Nephron progenitor cell (in vitro differentiated cells): ENCODE measurements around the gene LRRC27.

Experiments used
- DNase-seq: peaks from one replicate; pipeline ENCODE4 v3.0.0; 2021
- H3K27ac Mint-ChIP-seq: 2 replicates; pipeline ENCODE4 v1.8.0; 2021; ENCODE audit warnings: mild to moderate bottlenecking, moderate library complexity, mixed read lengths
- H3K27me3 Mint-ChIP-seq: 2 replicates; pipeline ENCODE4 v1.8.0; 2021; ENCODE audit warnings: mild to moderate bottlenecking, low read depth, mixed read lengths; ENCODE audit not compliant: poor library complexity
- H3K36me3 Mint-ChIP-seq: 2 replicates; pipeline ENCODE4 v1.8.0; 2021; ENCODE audit warnings: low read depth, mixed read lengths
- H3K4me1 Mint-ChIP-seq: 2 replicates; pipeline ENCODE4 v1.8.0; 2021; ENCODE audit warnings: mixed read lengths
- H3K4me3 Mint-ChIP-seq: 2 replicates; pipeline ENCODE4 v1.8.0; 2021; ENCODE audit warnings: mild to moderate bottlenecking, moderate library complexity, mixed read lengths
- H3K9me3 Mint-ChIP-seq: 2 replicates; pipeline ENCODE4 v1.8.0; 2021; ENCODE audit warnings: mild to moderate bottlenecking, moderate library complexity, mixed read lengths
- TF ChIP-seq, protein P1 (sequence below): fragments of 200-600 bp; sonication (generic); IDR thresholded peaks from 2 replicates; pipeline ENCODE4 v1.5.0; 2021; ENCODE audit warnings: antibody characterized with exemption

Gene LRRC27

GRCh38 chr10:132320654-132321469 is 11.1 kb upstream of the LRRC27 start:
- H3K4me1 Mint-ChIP-seq, result peaks cover 7% of the 10 kb centered on the region
- no peak overlapping the region for H3K4me3 Mint-ChIP-seq
- no peak for DNase-seq
- TF ChIP-seq, protein P1, sequence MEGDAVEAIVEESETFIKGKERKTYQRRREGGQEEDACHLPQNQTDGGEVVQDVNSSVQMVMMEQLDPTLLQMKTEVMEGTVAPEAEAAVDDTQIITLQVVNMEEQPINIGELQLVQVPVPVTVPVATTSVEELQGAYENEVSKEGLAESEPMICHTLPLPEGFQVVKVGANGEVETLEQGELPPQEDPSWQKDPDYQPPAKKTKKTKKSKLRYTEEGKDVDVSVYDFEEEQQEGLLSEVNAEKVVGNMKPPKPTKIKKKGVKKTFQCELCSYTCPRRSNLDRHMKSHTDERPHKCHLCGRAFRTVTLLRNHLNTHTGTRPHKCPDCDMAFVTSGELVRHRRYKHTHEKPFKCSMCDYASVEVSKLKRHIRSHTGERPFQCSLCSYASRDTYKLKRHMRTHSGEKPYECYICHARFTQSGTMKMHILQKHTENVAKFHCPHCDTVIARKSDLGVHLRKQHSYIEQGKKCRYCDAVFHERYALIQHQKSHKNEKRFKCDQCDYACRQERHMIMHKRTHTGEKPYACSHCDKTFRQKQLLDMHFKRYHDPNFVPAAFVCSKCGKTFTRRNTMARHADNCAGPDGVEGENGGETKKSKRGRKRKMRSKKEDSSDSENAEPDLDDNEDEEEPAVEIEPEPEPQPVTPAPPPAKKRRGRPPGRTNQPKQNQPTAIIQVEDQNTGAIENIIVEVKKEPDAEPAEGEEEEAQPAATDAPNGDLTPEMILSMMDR, result no peak
- peaks cover 8% of the 10 kb centered on the region for H3K9me3 Mint-ChIP-seq
- H3K27me3 Mint-ChIP-seq, result peaks cover 10% of the 10 kb centered on the region
- H3K27ac Mint-ChIP-seq, result no peak overlapping the region
- H3K36me3 Mint-ChIP-seq, result peaks cover 29% of the 10 kb centered on the region

GRCh38 chr10:132321726-132322125 is 10.3 kb upstream of the LRRC27 start:
- no peak overlapping the region for H3K4me3 Mint-ChIP-seq
- DNase-seq, result no peak
- peaks cover 8% of the 10 kb centered on the region for H3K27me3 Mint-ChIP-seq
- TF ChIP-seq, protein P1, result no peak
- peak overlapping the region; percentile 75 for H3K27ac Mint-ChIP-seq
- peaks cover 16% of the 10 kb centered on the region for H3K9me3 Mint-ChIP-seq
- H3K4me1 Mint-ChIP-seq, result peaks cover 7% of the 10 kb centered on the region
- H3K36me3 Mint-ChIP-seq, result peaks cover 38% of the 10 kb centered on the region

GRCh38 chr10:132322586-132323048 is 9.4 kb upstream of the LRRC27 start:
- no peak for DNase-seq
- Mint-ChIP-seq H3K36me3 (peaks cover 47% of the 10 kb centered on the region), H3K27me3 (peaks cover 6% of the 10 kb centered on the region), H3K4me1 (peaks cover 7% of the 10 kb centered on the region), H3K27ac (peak overlapping the region; percentile 1), H3K9me3 (peaks cover 23% of the 10 kb centered on the region), H3K4me3 (no peak overlapping the region)
- TF ChIP-seq, protein P1, result no peak

- TF ChIP-seq, protein P1, result no peak
- peaks cover 31% of the 10 kb centered on the region for H3K9me3 Mint-ChIP-seq
- H3K4me1 Mint-ChIP-seq, result peaks cover 22% of the 10 kb centered on the region
- peaks cover 6% of the 10 kb centered on the region for H3K27me3 Mint-ChIP-seq
- DNase-seq, result no peak
- peaks cover 63% of the 10 kb centered on the region for H3K36me3 Mint-ChIP-seq
- no peak overlapping the region for H3K27ac Mint-ChIP-seq
- no peak overlapping the region for H3K4me3 Mint-ChIP-seq
Measured at GRCh38 chr10:132324186-132324585, 7.8 kb upstream of the LRRC27 start.

DNA sequence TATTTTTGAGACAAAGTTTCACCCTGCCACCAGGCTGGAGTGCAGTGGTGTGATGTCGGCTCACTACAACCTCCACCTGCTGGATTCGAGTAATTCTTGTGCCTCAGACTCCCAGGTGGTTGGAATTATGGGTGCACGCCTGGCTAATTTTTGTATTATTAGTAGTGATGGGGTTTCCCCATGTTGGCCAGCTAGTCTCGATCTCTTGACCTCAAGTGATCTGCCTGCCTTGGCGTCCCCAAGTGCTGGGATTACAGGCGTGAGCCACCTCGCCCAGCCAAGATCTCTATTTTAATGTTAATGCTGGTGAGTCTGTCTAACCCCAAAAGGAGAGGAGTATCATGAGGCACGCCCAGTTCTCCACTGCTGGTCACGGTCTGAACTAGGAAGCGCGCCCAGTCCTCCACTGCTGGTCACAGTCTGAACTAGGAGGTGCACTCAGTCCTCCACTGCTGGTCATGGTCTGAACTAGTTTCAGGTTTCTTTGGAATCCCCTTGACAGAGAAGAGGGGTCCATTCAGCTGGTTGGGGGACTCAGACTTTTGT is 5.6 kb upstream of the LRRC27 start:
- Mint-ChIP-seq H3K27ac (no peak overlapping the region), H3K9me3 (peaks cover 46% of the 10 kb centered on the region), H3K4me1 (peaks cover 37% of the 10 kb centered on the region), H3K36me3 (peaks cover 80% of the 10 kb centered on the region), H3K4me3 (no peak overlapping the region), H3K27me3 (peaks cover 5% of the 10 kb centered on the region)
- no peak for DNase-seq
- TF ChIP-seq, protein P1, result no peak

GRCh38 chr10:132326925-132327324 is 5.1 kb upstream of the LRRC27 start:
- Mint-ChIP-seq H3K4me3 (no peak overlapping the region), H3K27ac (no peak overlapping the region), H3K9me3 (peaks cover 46% of the 10 kb centered on the region), H3K27me3 (peaks cover 5% of the 10 kb centered on the region), H3K36me3 (peaks cover 82% of the 10 kb centered on the region), H3K4me1 (peaks cover 41% of the 10 kb centered on the region)
- TF ChIP-seq, protein P1, result no peak
- DNase-seq, result no peak
